IPS DF 6.9 (cell line): ENCODE data around the gene TOX2.

Experiments used
- DNase-seq: peaks from one replicate; pipeline ENCODE4 v3.0.0-alpha.2; 2013; ENCODE audit warnings: low read depth, low spot score
- H3K27ac ChIP-seq: one replicate; pipeline ENCODE4 v1.5.1; 2013; ENCODE audit warnings: low read length, control low read depth
- H3K27me3 ChIP-seq: 2 replicates; pipeline ENCODE4 v1.6.1; 2013; ENCODE audit warnings: mild to moderate bottlenecking, low read length; ENCODE audit not compliant: control insufficient read depth, insufficient read depth
- H3K36me3 ChIP-seq: 2 replicates; pipeline ENCODE4 v1.6.1; 2013; ENCODE audit warnings: low read length; ENCODE audit not compliant: control insufficient read depth, insufficient read depth
- H3K4me1 ChIP-seq: 2 replicates; pipeline ENCODE4 v1.6.1; 2013; ENCODE audit warnings: low read length; ENCODE audit not compliant: control insufficient read depth, insufficient read depth
- H3K4me3 ChIP-seq: 2 replicates; pipeline ENCODE4 v1.5.1; 2013; ENCODE audit warnings: mild to moderate bottlenecking, low read length
- H3K9me3 ChIP-seq: 2 replicates; pipeline ENCODE4 v1.6.1; 2013; ENCODE audit warnings: low read length, inconsistent platforms; ENCODE audit not compliant: control insufficient read depth, insufficient read depth
- WGBS: extraction: QIAGEN DNeasy Blood & Tissue Kit; methylation state at CpG from one replicate; pipeline ENCODE4 v1.1.7; 2013; ENCODE audit warnings: mixed read lengths, missing lambda C conversion rate; ENCODE audit not compliant: insufficient read length, insufficient coverage; 5-methylcytosine and 5-hydroxymethylcytosine counted together

TOX2 gene

GRCh38 chr20:43977252-43977651 lies 62.6 kb downstream of the TOX2 start:
- H3K4me1 ChIP-seq = no peaks in the 10 kb centered on the region
- no peak overlapping the region for H3K4me3 ChIP-seq
- no peak overlapping the region for H3K27ac ChIP-seq
- no peaks in the 10 kb centered on the region for H3K9me3 ChIP-seq
- no CpG with 5 or more reads among the region's 8 CpGs for WGBS
- H3K27me3 ChIP-seq = no peaks in the 10 kb centered on the region
- no peaks in the 10 kb centered on the region for H3K36me3 ChIP-seq
- no peak for DNase-seq

GRCh38 chr20:43977962-43978361 lies 63.3 kb downstream of the TOX2 start:
- no peak for DNase-seq
- H3K9me3 ChIP-seq = no peaks in the 10 kb centered on the region
- no peaks in the 10 kb centered on the region for H3K4me1 ChIP-seq
- H3K4me3 ChIP-seq = no peak overlapping the region
- no peaks in the 10 kb centered on the region for H3K27me3 ChIP-seq
- H3K36me3 ChIP-seq = no peaks in the 10 kb centered on the region
- H3K27ac ChIP-seq = no peak overlapping the region
- WGBS = no CpG with 5 or more reads among the region's 3 CpGs

- Histone ChIP-seq H3K9me3 (no peaks in the 10 kb centered on the region), H3K4me1 (no peaks in the 10 kb centered on the region), H3K36me3 (no peaks in the 10 kb centered on the region), H3K4me3 (no peak overlapping the region), H3K27ac (no peak overlapping the region), H3K27me3 (no peaks in the 10 kb centered on the region)
- no peak for DNase-seq
- WGBS = no CpG with 5 or more reads among the region's 4 CpGs
Measured at GRCh38 chr20:43979576-43980105, 65.0 kb downstream of the TOX2 start.

GRCh38 chr20:43981540-43981939 lies 66.9 kb downstream of the TOX2 start:
- no peaks in the 10 kb centered on the region for H3K4me1 ChIP-seq
- no peak for DNase-seq
- H3K27me3 ChIP-seq = no peaks in the 10 kb centered on the region
- no peak overlapping the region for H3K27ac ChIP-seq
- no peaks in the 10 kb centered on the region for H3K9me3 ChIP-seq
- H3K36me3 ChIP-seq = no peaks in the 10 kb centered on the region
- no peak overlapping the region for H3K4me3 ChIP-seq
- no CpG with 5 or more reads among the region's 4 CpGs for WGBS

GRCh38 chr20:43982016-43982415 lies 67.4 kb downstream of the TOX2 start:
- Histone ChIP-seq H3K27ac (no peak overlapping the region), H3K9me3 (no peaks in the 10 kb centered on the region), H3K4me3 (no peak overlapping the region), H3K36me3 (no peaks in the 10 kb centered on the region), H3K4me1 (no peaks in the 10 kb centered on the region), H3K27me3 (no peaks in the 10 kb centered on the region)
- no peak for DNase-seq
- WGBS = no CpG with 5 or more reads among the region's 2 CpGs

GRCh38 chr20:43982886-43983285 lies 68.2 kb downstream of the TOX2 start:
- Histone ChIP-seq H3K4me3 (no peak overlapping the region), H3K4me1 (no peaks in the 10 kb centered on the region), H3K36me3 (no peaks in the 10 kb centered on the region), H3K27me3 (no peaks in the 10 kb centered on the region), H3K9me3 (no peaks in the 10 kb centered on the region), H3K27ac (no peak overlapping the region)
- DNase-seq = no peak
- no CpG with 5 or more reads among the region's 5 CpGs for WGBS

GRCh38 chr20:43983359-43983758 lies 68.7 kb downstream of the TOX2 start:
- Histone ChIP-seq H3K4me1 (no peaks in the 10 kb centered on the region), H3K27ac (no peak overlapping the region), H3K36me3 (no peaks in the 10 kb centered on the region)

GRCh38 chr20:43983904-43984361 lies 69.3 kb downstream of the TOX2 start:
- Histone ChIP-seq H3K27ac (no peak overlapping the region), H3K27me3 (no peaks in the 10 kb centered on the region), H3K9me3 (no peaks in the 10 kb centered on the region), H3K36me3 (no peaks in the 10 kb centered on the region), H3K4me1 (no peaks in the 10 kb centered on the region), H3K4me3 (no peak overlapping the region)
- DNase-seq = no peak
- no CpG with 5 or more reads among the region's 6 CpGs for WGBS

More at GRCh38 chr20:43983359-43983758, 68.7 kb downstream of the TOX2 start:
- DNase-seq = no peak
- no peaks in the 10 kb centered on the region for H3K27me3 ChIP-seq
- H3K4me3 ChIP-seq = no peak overlapping the region
- no CpG with 5 or more reads among the region's 5 CpGs for WGBS
- H3K9me3 ChIP-seq = no peaks in the 10 kb centered on the region

GRCh38 chr20:43984587-43984986 lies 69.9 kb downstream of the TOX2 start:
- H3K4me3 ChIP-seq = no peak overlapping the region
- DNase-seq = no peak
- WGBS = no CpG with 5 or more reads among the region's 4 CpGs
- no peak overlapping the region for H3K27ac ChIP-seq
- H3K27me3 ChIP-seq = no peaks in the 10 kb centered on the region
- H3K9me3 ChIP-seq = no peaks in the 10 kb centered on the region
- H3K4me1 ChIP-seq = no peaks in the 10 kb centered on the region
- H3K36me3 ChIP-seq = no peaks in the 10 kb centered on the region

GRCh38 chr20:43985121-43985520 lies 70.5 kb downstream of the TOX2 start:
- Histone ChIP-seq H3K4me3 (no peak overlapping the region), H3K27me3 (no peaks in the 10 kb centered on the region), H3K4me1 (no peaks in the 10 kb centered on the region), H3K9me3 (no peaks in the 10 kb centered on the region), H3K27ac (no peak overlapping the region), H3K36me3 (no peaks in the 10 kb centered on the region)
- no peak for DNase-seq
- WGBS = no CpG with 5 or more reads among the region's 3 CpGs

GRCh38 chr20:43985608-43986316 lies 71.1 kb downstream of the TOX2 start:
- no peaks in the 10 kb centered on the region for H3K36me3 ChIP-seq
- DNase-seq = no peak
- WGBS = no CpG with 5 or more reads among the region's 9 CpGs

More at GRCh38 chr20:43985608-43986316, 71.1 kb downstream of the TOX2 start:
- Histone ChIP-seq H3K27ac (no peak overlapping the region), H3K4me3 (no peak overlapping the region), H3K27me3 (no peaks in the 10 kb centered on the region), H3K9me3 (no peaks in the 10 kb centered on the region), H3K4me1 (no peaks in the 10 kb centered on the region)
